K562 (cell line): ENCODE results near the gene KIF20B.

ENCODE experiments used
- ELF4 ChIP-seq: fragments of 450-650 bp; formaldehyde crosslinking; IDR thresholded peaks from 2 replicates; pipeline ENCODE4 v1.4.0; 2022; ENCODE audit warnings: missing genetic modification characterization
- EP300 ChIP-seq: IDR thresholded peaks from 2 replicates; pipeline ENCODE4 v1.6.1; 2012; ENCODE audit warnings: low read length, improper control_type of control experiment
- LARP7 ChIP-seq: fragments of 450-650 bp; IDR thresholded peaks from 2 replicates; pipeline ENCODE4 v1.6.1; 2016
- POLR2A ChIP-seq: fragments of 450-650 bp; conservative IDR thresholded peaks from 2 replicates; pipeline ENCODE4 v1.6.1; 2016
- POU5F1 ChIP-seq: fragments of 150-350 bp; IDR thresholded peaks from 2 replicates; pipeline ENCODE4 v1.6.1; 2014; ENCODE audit warnings: borderline replicate concordance, low read length, low read depth, mild to moderate bottlenecking; ENCODE audit not compliant: partially characterized antibody
- PTBP1 ChIP-seq: fragments of 200-400 bp; formaldehyde crosslinking; IDR thresholded peaks from 2 replicates; pipeline ENCODE4 v1.6.1; 2017; ENCODE audit warnings: low read depth, low read length
- ZNF121 ChIP-seq: sonication (generic); formaldehyde crosslinking; conservative IDR thresholded peaks from 2 replicates; pipeline ENCODE4 v1.8.0; 2022; ENCODE audit warnings: missing genetic modification reagents
- ZNF24 ChIP-seq: fragments of 450-650 bp; IDR thresholded peaks from 2 replicates; pipeline ENCODE4 v1.6.1; 2016
- TF ChIP-seq, protein P1 (sequence below): fragments of 450-650 bp; formaldehyde crosslinking; IDR thresholded peaks from 2 replicates; pipeline ENCODE4 v1.4.0; 2022; ENCODE audit warnings: missing genetic modification characterization
- TF ChIP-seq, protein P2 (sequence below): fragments of 450-650 bp; IDR thresholded peaks from 2 replicates; pipeline ENCODE4 v1.6.1; 2016
- TF ChIP-seq, protein P3 (sequence below): sonication (generic); formaldehyde crosslinking; IDR thresholded peaks from 2 replicates; pipeline ENCODE4 v1.8.0; 2022; ENCODE audit warnings: missing genetic modification reagents, mild to moderate bottlenecking, moderate library complexity, borderline replicate concordance

DNA sequence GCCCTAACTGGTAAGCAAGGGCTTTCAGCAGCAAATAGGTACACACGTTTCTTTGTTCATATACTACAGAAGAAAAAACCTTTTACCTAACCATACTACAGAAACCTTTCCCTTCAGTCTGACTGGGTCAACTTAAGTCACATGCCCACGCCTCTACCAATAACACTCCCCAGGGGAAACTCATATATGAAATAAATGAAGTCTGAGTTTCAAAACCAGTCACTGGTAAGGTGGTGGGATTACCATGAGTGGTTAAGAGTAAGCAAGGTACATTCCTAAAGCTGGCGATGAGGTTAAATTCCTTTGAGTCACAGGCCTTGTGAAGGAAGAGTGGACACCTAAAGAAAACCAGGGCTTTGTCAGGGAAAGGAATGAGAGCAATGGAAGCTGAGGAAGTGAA lies 21.4 kb upstream of the KIF20B start:
- TF ChIP-seq ZNF24 (no peak), ELF4 (CRISPR knock-in tag) (no peak), EP300 (no peak), ZNF121 (CRISPR knock-in tag) (no peak), LARP7 (no peak), PTBP1 (no peak), POLR2A (no peak), POU5F1 (no peak)
- TF ChIP-seq, protein P1, sequence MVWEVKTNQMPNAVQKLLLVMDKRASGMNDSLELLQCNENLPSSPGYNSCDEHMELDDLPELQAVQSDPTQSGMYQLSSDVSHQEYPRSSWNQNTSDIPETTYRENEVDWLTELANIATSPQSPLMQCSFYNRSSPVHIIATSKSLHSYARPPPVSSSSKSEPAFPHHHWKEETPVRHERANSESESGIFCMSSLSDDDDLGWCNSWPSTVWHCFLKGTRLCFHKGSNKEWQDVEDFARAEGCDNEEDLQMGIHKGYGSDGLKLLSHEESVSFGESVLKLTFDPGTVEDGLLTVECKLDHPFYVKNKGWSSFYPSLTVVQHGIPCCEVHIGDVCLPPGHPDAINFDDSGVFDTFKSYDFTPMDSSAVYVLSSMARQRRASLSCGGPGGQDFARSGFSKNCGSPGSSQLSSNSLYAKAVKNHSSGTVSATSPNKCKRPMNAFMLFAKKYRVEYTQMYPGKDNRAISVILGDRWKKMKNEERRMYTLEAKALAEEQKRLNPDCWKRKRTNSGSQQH: no peak
- TF ChIP-seq, protein P2, sequence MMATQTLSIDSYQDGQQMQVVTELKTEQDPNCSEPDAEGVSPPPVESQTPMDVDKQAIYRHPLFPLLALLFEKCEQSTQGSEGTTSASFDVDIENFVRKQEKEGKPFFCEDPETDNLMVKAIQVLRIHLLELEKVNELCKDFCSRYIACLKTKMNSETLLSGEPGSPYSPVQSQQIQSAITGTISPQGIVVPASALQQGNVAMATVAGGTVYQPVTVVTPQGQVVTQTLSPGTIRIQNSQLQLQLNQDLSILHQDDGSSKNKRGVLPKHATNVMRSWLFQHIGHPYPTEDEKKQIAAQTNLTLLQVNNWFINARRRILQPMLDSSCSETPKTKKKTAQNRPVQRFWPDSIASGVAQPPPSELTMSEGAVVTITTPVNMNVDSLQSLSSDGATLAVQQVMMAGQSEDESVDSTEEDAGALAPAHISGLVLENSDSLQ: no peak
- TF ChIP-seq, protein P3, sequence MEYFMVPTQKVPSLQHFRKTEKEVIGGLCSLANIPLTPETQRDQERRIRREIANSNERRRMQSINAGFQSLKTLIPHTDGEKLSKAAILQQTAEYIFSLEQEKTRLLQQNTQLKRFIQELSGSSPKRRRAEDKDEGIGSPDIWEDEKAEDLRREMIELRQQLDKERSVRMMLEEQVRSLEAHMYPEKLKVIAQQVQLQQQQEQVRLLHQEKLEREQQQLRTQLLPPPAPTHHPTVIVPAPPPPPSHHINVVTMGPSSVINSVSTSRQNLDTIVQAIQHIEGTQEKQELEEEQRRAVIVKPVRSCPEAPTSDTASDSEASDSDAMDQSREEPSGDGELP (CRISPR knock-in tag): no peak
